HepG2 (cell line): ENCODE measurements around the gene OPA3. TPM values are rescaled to one million over a fixed set of nuclear protein-coding genes. Genes with fewer than 3 reads are reported as not detected.

ENCODE experiments used
- BCLAF1 ChIP-seq: fragments of 450-650 bp; IDR thresholded peaks from 2 replicates; pipeline ENCODE4 v1.6.1; 2017; ENCODE audit warnings: mild to moderate bottlenecking
- GATA4 ChIP-seq: sonication (generic); IDR thresholded peaks from 2 replicates; pipeline ENCODE4 v1.6.1; 2016; ENCODE audit warnings: antibody characterized with exemption, low read depth, borderline replicate concordance
- JARID2 ChIP-seq: sonication (generic); formaldehyde crosslinking; IDR thresholded peaks from 2 replicates; pipeline ENCODE4 v1.8.1; 2023; ENCODE audit warnings: missing genetic modification reagents, inconsistent platforms; ENCODE audit not compliant: insufficient replicate concordance
- MBNL3 ChIP-seq: fragments of 250-450 bp; sonication (Bioruptor Pico); conservative IDR thresholded peaks from 2 replicates; pipeline ENCODE4 v1.8.0; 2022; ENCODE audit warnings: mild to moderate bottlenecking, inconsistent platforms
- MIXL1 ChIP-seq: IDR thresholded peaks from 2 replicates; pipeline ENCODE4 v1.6.1; 2016
- RNF219 ChIP-seq: sonication (generic); formaldehyde crosslinking; IDR thresholded peaks from 2 replicates; pipeline ENCODE4 v1.5.0; 2020; ENCODE audit warnings: mild to moderate bottlenecking, missing genetic modification reagents
- ZNF160 ChIP-seq: sonication (generic); formaldehyde crosslinking; IDR thresholded peaks from 2 replicates; pipeline ENCODE4 v1.8.0; 2022; ENCODE audit warnings: mild to moderate bottlenecking, inconsistent platforms, missing genetic modification reagents
- ZNF331 ChIP-seq: sonication (generic); formaldehyde crosslinking; IDR thresholded peaks from 2 replicates; pipeline ENCODE4 v1.4.0; 2020; ENCODE audit warnings: missing genetic modification reagents
- polyA plus RNA-seq, 8 experiments: library from polyadenylated mRNA; depleted of rRNA in 3 of 8; stranded (reverse) in 7 of 8; unstranded in 1 of 8; fragments of >200 nt; fragmentation: Illumina TruSeq in 4 of 8; extraction: Trizol in 4 of 8; gene quantifications; 2 replicates each; pipeline versions ENCODE4 v1.2.1 to v1.2.3, GENCODE V29; 2011 to 2016; ENCODE audit warnings: low read depth in 4 of 8, missing spikeins in 1 of 8, mixed read lengths in 1 of 8; ENCODE audit not compliant: insufficient read depth in 1 of 8
- total RNA-seq, 5 experiments: library from RNA; depleted of rRNA; stranded (reverse); fragments of >200 nt; fragmentation: Illumina TruSeq; extraction: Trizol; gene quantifications; 2 replicates each; pipeline ENCODE4 v1.2.3, GENCODE V29; 2016; ENCODE audit warnings: low read depth in 1 of 5
- TF ChIP-seq, protein P1 (sequence below): sonication (generic); formaldehyde crosslinking; IDR thresholded peaks from 2 replicates; pipeline ENCODE4 v1.5.0; 2020; ENCODE audit warnings: mild to moderate bottlenecking, missing genetic modification reagents, borderline replicate concordance
- TF ChIP-seq, protein P2 (sequence below): sonication (generic); formaldehyde crosslinking; IDR thresholded peaks from 2 replicates; pipeline ENCODE4 v1.5.0; 2020; ENCODE audit warnings: missing genetic modification reagents
- TF ChIP-seq, protein P3 (sequence below): sonication (generic); formaldehyde crosslinking; IDR thresholded peaks from 2 replicates; pipeline ENCODE4 v1.5.0; 2020; ENCODE audit warnings: mild to moderate bottlenecking, missing genetic modification reagents
- TF ChIP-seq, protein P4 (sequence below): sonication (generic); formaldehyde crosslinking; IDR thresholded peaks from 2 replicates; pipeline ENCODE4 v1.8.1; 2023; ENCODE audit warnings: missing genetic modification reagents, mild to moderate bottlenecking, borderline replicate concordance

The OPA3 gene
- total and polyA plus RNA-seq, 2 of the 13 experiments (the other 11 are each of a cell fraction or from before 2014, with no cell fraction given): 8.3 to 17.7 TPM

GRCh38 chr19:45591004-45591637, 6.5 kb upstream of the OPA3 start (continued):
- TF ChIP-seq, protein P1, sequence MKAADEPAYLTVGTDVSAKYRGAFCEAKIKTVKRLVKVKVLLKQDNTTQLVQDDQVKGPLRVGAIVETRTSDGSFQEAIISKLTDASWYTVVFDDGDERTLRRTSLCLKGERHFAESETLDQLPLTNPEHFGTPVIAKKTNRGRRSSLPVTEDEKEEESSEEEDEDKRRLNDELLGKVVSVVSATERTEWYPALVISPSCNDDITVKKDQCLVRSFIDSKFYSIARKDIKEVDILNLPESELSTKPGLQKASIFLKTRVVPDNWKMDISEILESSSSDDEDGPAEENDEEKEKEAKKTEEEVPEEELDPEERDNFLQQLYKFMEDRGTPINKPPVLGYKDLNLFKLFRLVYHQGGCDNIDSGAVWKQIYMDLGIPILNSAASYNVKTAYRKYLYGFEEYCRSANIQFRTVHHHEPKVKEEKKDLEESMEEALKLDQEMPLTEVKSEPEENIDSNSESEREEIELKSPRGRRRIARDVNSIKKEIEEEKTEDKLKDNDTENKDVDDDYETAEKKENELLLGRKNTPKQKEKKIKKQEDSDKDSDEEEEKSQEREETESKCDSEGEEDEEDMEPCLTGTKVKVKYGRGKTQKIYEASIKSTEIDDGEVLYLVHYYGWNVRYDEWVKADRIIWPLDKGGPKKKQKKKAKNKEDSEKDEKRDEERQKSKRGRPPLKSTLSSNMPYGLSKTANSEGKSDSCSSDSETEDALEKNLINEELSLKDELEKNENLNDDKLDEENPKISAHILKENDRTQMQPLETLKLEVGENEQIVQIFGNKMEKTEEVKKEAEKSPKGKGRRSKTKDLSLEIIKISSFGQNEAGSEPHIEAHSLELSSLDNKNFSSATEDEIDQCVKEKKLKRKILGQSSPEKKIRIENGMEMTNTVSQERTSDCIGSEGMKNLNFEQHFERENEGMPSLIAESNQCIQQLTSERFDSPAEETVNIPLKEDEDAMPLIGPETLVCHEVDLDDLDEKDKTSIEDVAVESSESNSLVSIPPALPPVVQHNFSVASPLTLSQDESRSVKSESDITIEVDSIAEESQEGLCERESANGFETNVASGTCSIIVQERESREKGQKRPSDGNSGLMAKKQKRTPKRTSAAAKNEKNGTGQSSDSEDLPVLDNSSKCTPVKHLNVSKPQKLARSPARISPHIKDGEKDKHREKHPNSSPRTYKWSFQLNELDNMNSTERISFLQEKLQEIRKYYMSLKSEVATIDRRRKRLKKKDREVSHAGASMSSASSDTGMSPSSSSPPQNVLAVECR: peak; percentile 68; the same call in 1 of the 2 replicates
- TF ChIP-seq MIXL1 (CRISPR knock-in tag) (peak; percentile 75; the same call in 1 of the 2 replicates), MBNL3 (no peak), ZNF331 (CRISPR knock-in tag) (peak; percentile 77), GATA4 (no peak), RNF219 (CRISPR knock-in tag) (no peak), JARID2 (CRISPR knock-in tag) (peak; percentile 60), ZNF160 (CRISPR knock-in tag) (0 out of 2 replicates have a peak, but pooled peaks have one; percentile 79), BCLAF1 (no peak)
- TF ChIP-seq, protein P2, sequence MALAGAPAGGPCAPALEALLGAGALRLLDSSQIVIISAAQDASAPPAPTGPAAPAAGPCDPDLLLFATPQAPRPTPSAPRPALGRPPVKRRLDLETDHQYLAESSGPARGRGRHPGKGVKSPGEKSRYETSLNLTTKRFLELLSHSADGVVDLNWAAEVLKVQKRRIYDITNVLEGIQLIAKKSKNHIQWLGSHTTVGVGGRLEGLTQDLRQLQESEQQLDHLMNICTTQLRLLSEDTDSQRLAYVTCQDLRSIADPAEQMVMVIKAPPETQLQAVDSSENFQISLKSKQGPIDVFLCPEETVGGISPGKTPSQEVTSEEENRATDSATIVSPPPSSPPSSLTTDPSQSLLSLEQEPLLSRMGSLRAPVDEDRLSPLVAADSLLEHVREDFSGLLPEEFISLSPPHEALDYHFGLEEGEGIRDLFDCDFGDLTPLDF: no peak
- TF ChIP-seq, protein P3, sequence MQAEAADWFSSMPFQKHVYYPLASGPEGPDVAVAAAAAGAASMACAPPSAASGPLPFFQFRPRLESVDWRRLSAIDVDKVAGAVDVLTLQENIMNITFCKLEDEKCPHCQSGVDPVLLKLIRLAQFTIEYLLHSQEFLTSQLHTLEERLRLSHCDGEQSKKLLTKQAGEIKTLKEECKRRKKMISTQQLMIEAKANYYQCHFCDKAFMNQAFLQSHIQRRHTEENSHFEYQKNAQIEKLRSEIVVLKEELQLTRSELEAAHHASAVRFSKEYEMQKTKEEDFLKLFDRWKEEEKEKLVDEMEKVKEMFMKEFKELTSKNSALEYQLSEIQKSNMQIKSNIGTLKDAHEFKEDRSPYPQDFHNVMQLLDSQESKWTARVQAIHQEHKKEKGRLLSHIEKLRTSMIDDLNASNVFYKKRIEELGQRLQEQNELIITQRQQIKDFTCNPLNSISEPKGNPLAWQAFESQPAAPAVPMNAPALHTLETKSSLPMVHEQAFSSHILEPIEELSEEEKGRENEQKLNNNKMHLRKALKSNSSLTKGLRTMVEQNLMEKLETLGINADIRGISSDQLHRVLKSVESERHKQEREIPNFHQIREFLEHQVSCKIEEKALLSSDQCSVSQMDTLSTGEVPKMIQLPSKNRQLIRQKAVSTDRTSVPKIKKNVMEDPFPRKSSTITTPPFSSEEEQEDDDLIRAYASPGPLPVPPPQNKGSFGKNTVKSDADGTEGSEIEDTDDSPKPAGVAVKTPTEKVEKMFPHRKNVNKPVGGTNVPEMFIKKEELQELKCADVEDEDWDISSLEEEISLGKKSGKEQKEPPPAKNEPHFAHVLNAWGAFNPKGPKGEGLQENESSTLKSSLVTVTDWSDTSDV (CRISPR knock-in tag): peak; percentile 83; the same call in 1 of the 2 replicates
- TF ChIP-seq, protein P4, sequence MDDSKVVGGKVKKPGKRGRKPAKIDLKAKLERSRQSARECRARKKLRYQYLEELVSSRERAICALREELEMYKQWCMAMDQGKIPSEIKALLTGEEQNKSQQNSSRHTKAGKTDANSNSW (CRISPR knock-in tag): peak; percentile 49; the same call in 1 of the 2 replicates
